GM12878 (cell line): Measurements from ENCODE around the gene FMR1. TPM values are rescaled to one million over a fixed set of nuclear protein-coding genes. Genes with fewer than 3 reads are reported as not detected.

Source experiments
- BCL3 ChIP-seq: IDR thresholded peaks from 2 replicates; pipeline ENCODE4 v1.6.1; 2011; ENCODE audit warnings: borderline replicate concordance, low read depth, mild to moderate bottlenecking, moderate library complexity, low read length; ENCODE audit not compliant: insufficient read depth, poor library complexity, severe bottlenecking
- CBFB ChIP-seq: IDR thresholded peaks from 2 replicates; pipeline ENCODE4 v1.6.1; 2016; ENCODE audit warnings: antibody characterized with exemption, low read depth
- CEBPB ChIP-seq, 2 experiments: fragments of 150-350 bp in 1 of 2; IDR thresholded peaks; 2 replicates each; pipeline ENCODE4 v1.6.1; 2012 to 2014; ENCODE audit warnings: low read depth in 2 of 2, low read length in 2 of 2, borderline replicate concordance in 1 of 2, inconsistent platforms in 1 of 2
- CHD2 ChIP-seq: IDR thresholded peaks from 2 replicates; pipeline ENCODE4 v1.6.1; 2011; ENCODE audit warnings: low read depth, low read length, improper control_type of control experiment, borderline replicate concordance
- CREB1 ChIP-seq: IDR thresholded peaks from 2 replicates; pipeline ENCODE4 v1.6.1; 2012; ENCODE audit warnings: low read depth, mild to moderate bottlenecking, inconsistent platforms
- CREM ChIP-seq: IDR thresholded peaks from 2 replicates; pipeline ENCODE4 v1.6.1; 2014; ENCODE audit warnings: antibody characterized with exemption, low read depth
- DPF2 ChIP-seq: fragments of 450-650 bp; IDR thresholded peaks from 2 replicates; pipeline ENCODE4 v1.6.1; 2017; ENCODE audit warnings: mild to moderate bottlenecking
- ELK1 ChIP-seq: IDR thresholded peaks from 2 replicates; pipeline ENCODE4 v1.6.1; 2012; ENCODE audit warnings: low read depth, low read length, improper control_type of control experiment
- ETV6 ChIP-seq, 2 experiments: fragments of 450-650 bp in 1 of 2; IDR thresholded peaks in 1 of 2; conservative IDR thresholded peaks in 1 of 2; 2 replicates each; pipeline ENCODE4 v1.6.1; 2014; ENCODE audit warnings: antibody characterized with exemption in 1 of 2, borderline replicate concordance in 1 of 2, low read depth in 1 of 2, mild to moderate bottlenecking in 1 of 2, moderate library complexity in 1 of 2
- FOS ChIP-seq: IDR thresholded peaks from 3 replicates; pipeline ENCODE4 v1.6.1; 2011; ENCODE audit warnings: borderline replicate concordance; ENCODE audit not compliant: insufficient read length; ENCODE audit errors: extremely low read depth
- FOXK2 ChIP-seq: fragments of 450-650 bp; IDR thresholded peaks from 2 replicates; pipeline ENCODE4 v1.6.1; 2017; ENCODE audit warnings: mild to moderate bottlenecking, moderate library complexity
- GABPA ChIP-seq: IDR thresholded peaks from 2 replicates; pipeline ENCODE4 v1.6.1; 2014; ENCODE audit warnings: antibody characterized with exemption, low read depth, mild to moderate bottlenecking, inconsistent platforms
- HDAC6 ChIP-seq: fragments of 200-600 bp; sonication (generic); IDR thresholded peaks from one replicate; pipeline ENCODE4 v1.8.0; 2017; ENCODE audit warnings: antibody characterized with exemption; ENCODE audit not compliant: unreplicated experiment
- IRF3 ChIP-seq: fragments of 450-650 bp; IDR thresholded peaks from 2 replicates; pipeline ENCODE4 v1.6.1; 2014; ENCODE audit warnings: mild to moderate bottlenecking
- JUND ChIP-seq: IDR thresholded peaks from 2 replicates; pipeline ENCODE4 v1.6.1; 2012; ENCODE audit warnings: low read depth, mild to moderate bottlenecking, low read length, improper control_type of control experiment, moderate library complexity
- KDM1A ChIP-seq: fragments of 200-600 bp; sonication (generic); IDR thresholded peaks from 2 replicates; pipeline ENCODE4 v1.6.1; 2016; ENCODE audit warnings: borderline replicate concordance
- MYC ChIP-seq: IDR thresholded peaks from 2 replicates; pipeline ENCODE4 v1.6.1; 2011; ENCODE audit warnings: mild to moderate bottlenecking, low read length, moderate library complexity, inconsistent platforms; ENCODE audit not compliant: insufficient read depth, insufficient replicate concordance, insufficient read length, severe bottlenecking
- NR2C1 ChIP-seq: fragments of 450-650 bp; IDR thresholded peaks from 2 replicates; pipeline ENCODE4 v1.6.1; 2017; ENCODE audit warnings: antibody characterized with exemption, mild to moderate bottlenecking, moderate library complexity
- NR2C2 ChIP-seq: IDR thresholded peaks from 2 replicates; pipeline ENCODE4 v1.6.1; 2011; ENCODE audit warnings: borderline replicate concordance, low read depth; ENCODE audit not compliant: control insufficient read depth, insufficient read length
- RAD21 ChIP-seq: IDR thresholded peaks from 2 replicates; pipeline ENCODE4 v1.6.1; 2011; ENCODE audit warnings: mild to moderate bottlenecking, low read depth, low read length, moderate library complexity; ENCODE audit not compliant: insufficient read depth
- SREBF1 ChIP-seq: IDR thresholded peaks from 2 replicates; pipeline ENCODE4 v1.6.1; 2012; ENCODE audit warnings: mild to moderate bottlenecking, low read length
- SUZ12 ChIP-seq: fragments of 200-600 bp; sonication (generic); IDR thresholded peaks from one replicate; pipeline ENCODE4 v1.6.1; 2018; ENCODE audit warnings: antibody characterized with exemption, mild to moderate bottlenecking; ENCODE audit not compliant: unreplicated experiment
- TARDBP ChIP-seq: IDR thresholded peaks from 2 replicates; pipeline ENCODE4 v1.6.1; 2016; ENCODE audit warnings: borderline replicate concordance
- TBL1XR1 ChIP-seq: IDR thresholded peaks from 2 replicates; pipeline ENCODE4 v1.6.1; 2012; ENCODE audit warnings: low read depth, low read length, improper control_type of control experiment
- polyA plus RNA-seq, 11 experiments: library from polyadenylated mRNA; depleted of rRNA in 4 of 11; unstranded in 6 of 11; stranded (reverse) in 5 of 11; fragments of >200 nt; fragmentation: Nextera tagmentation in 4 of 11; fragmentation: Illumina TruSeq in 1 of 11; extraction: Ambion mirVana in 4 of 11; extraction: Trizol in 1 of 11; gene quantifications; 1 replicate in 1 of 11; 2 replicates in 10 of 11; pipeline versions ENCODE4 v1.2.1 to v1.2.3, GENCODE V29; 2011 to 2016; ENCODE audit warnings: inconsistent platforms in 2 of 11, missing spikeins in 2 of 11, low read depth in 1 of 11
- total RNA-seq, 4 experiments: library from RNA; depleted of rRNA in 3 of 4; stranded (reverse); fragments of >200 nt in 3 of 4; fragmentation: Illumina TruSeq in 1 of 4; extraction: Trizol in 1 of 4; gene quantifications; 2 replicates each; pipeline versions ENCODE4 v1.2.1 to v1.2.3, GENCODE V29; 2013 to 2021
- TF ChIP-seq, protein P1 (sequence below): fragments of 450-650 bp; conservative IDR thresholded peaks from 2 replicates; pipeline ENCODE4 v1.6.1; 2017; ENCODE audit warnings: mild to moderate bottlenecking, moderate library complexity

Gene FMR1
- total and polyA plus RNA-seq, 10 of the 15 experiments (the other 5 are each of a cell fraction or from before 2014, with no cell fraction given), result 7.9 to 37.5 (median 19.3) TPM

DNA sequence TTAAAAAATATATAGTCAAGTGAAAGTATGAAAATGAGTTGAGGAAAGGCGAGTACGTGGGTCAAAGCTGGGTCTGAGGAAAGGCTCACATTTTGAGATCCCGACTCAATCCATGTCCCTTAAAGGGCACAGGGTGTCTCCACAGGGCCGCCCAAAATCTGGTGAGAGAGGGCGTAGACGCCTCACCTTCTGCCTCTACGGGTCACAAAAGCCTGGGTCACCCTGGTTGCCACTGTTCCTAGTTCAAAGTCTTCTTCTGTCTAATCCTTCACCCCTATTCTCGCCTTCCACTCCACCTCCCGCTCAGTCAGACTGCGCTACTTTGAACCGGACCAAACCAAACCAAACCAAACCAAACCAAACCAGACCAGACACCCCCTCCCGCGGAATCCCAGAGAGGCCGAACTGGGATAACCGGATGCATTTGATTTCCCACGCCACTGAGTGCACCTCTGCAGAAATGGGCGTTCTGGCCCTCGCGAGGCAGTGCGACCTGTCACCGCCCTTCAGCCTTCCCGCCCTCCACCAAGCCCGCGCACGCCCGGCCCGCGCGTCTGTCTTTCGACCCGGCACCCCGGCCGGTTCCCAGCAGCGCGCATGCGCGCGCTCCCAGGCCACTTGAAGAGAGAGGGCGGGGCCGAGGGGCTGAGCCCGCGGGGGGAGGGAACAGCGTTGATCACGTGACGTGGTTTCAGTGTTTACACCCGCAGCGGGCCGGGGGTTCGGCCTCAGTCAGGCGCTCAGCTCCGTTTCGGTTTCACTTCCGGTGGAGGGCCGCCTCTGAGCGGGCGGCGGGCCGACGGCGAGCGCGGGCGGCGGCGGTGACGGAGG is at the start of gene FMR1 (continued):
- TF ChIP-seq, protein P1, sequence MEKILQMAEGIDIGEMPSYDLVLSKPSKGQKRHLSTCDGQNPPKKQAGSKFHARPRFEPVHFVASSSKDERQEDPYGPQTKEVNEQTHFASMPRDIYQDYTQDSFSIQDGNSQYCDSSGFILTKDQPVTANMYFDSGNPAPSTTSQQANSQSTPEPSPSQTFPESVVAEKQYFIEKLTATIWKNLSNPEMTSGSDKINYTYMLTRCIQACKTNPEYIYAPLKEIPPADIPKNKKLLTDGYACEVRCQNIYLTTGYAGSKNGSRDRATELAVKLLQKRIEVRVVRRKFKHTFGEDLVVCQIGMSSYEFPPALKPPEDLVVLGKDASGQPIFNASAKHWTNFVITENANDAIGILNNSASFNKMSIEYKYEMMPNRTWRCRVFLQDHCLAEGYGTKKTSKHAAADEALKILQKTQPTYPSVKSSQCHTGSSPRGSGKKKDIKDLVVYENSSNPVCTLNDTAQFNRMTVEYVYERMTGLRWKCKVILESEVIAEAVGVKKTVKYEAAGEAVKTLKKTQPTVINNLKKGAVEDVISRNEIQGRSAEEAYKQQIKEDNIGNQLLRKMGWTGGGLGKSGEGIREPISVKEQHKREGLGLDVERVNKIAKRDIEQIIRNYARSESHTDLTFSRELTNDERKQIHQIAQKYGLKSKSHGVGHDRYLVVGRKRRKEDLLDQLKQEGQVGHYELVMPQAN, result no peak
- TF ChIP-seq GABPA, result no peak
- TF ChIP-seq CEBPB (IDR thresholded peaks at IDR 0.05; ENCODE audit: borderline replicate concordance in 1 of 2, low read depth in 2 of 2, low read length in 2 of 2), result no peak
- no peak for TF ChIP-seq NR2C1
- no peak for TF ChIP-seq JUND
- no peak for TF ChIP-seq BCL3
- TF ChIP-seq FOS, result no peak
- TF ChIP-seq MYC, result no peak
- TF ChIP-seq SUZ12, result no peak
- no peak for TF ChIP-seq IRF3
- no peak for TF ChIP-seq TBL1XR1
- peak in 1 of 2 experiments; percentile 26; a peak in 1 of 4 replicates for TF ChIP-seq ETV6 (conservative IDR thresholded peaks at IDR 0.05 in 1 of 2, IDR thresholded peaks at IDR 0.05 in 1 of 2; ENCODE audit: borderline replicate concordance in 1 of 2, low read depth in 1 of 2)
- TF ChIP-seq KDM1A, result no peak
- TF ChIP-seq CBFB, result no peak
- no peak for TF ChIP-seq FOXK2
- TF ChIP-seq CREB1, result 0 out of 2 replicates have a peak, but pooled peaks have one; percentile 9
- TF ChIP-seq HDAC6, result no peak
- TF ChIP-seq RAD21, result no peak
- TF ChIP-seq ELK1, result peak; percentile 82
- TF ChIP-seq NR2C2, result no peak
- TF ChIP-seq TARDBP, result no peak
- TF ChIP-seq DPF2, result no peak
- no peak for TF ChIP-seq CHD2
- 0 out of 2 replicates have a peak, but pooled peaks have one; percentile 8 for TF ChIP-seq CREM
- no peak for TF ChIP-seq SREBF1
